ENCODE measurements around the gene METTL9.

METTL9 gene

GRCh38 chr16:21610006-21610544 is 10.7 kb downstream of the METTL9 start:
- no peak for DNase-seq (ENCODE audit: low read depth in 2 of 2)
- no peak for TF ChIP-seq CTCF (IDR thresholded peaks at IDR 0.05; ENCODE audit: low read depth, low read length)
- no peak overlapping the region for H3K4me3 ChIP-seq (replicated peaks in 1 of 2; ENCODE audit: low read depth in 2 of 2, low read length in 2 of 2)

GRCh38 chr16:21610766-21611165 is 11.4 kb downstream of the METTL9 start:
- no peak overlapping the region for H3K4me3 ChIP-seq (replicated peaks in 1 of 2; ENCODE audit: low read depth in 2 of 2, low read length in 2 of 2)
- no peak for DNase-seq (ENCODE audit: low read depth in 2 of 2)
- TF ChIP-seq CTCF (IDR thresholded peaks at IDR 0.05; ENCODE audit: low read depth, low read length) = no peak

- peak; percentile 52 to 77 for DNase-seq (ENCODE audit: low read depth in 2 of 2)
- no peak for TF ChIP-seq CTCF (IDR thresholded peaks at IDR 0.05; ENCODE audit: low read depth, low read length)
- H3K4me3 ChIP-seq (replicated peaks in 1 of 2; ENCODE audit: low read depth in 2 of 2, low read length in 2 of 2) = no peak overlapping the region
These were observed 11.8 kb downstream of the METTL9 start for GRCh38 chr16:21611198-21611555.

DNA sequence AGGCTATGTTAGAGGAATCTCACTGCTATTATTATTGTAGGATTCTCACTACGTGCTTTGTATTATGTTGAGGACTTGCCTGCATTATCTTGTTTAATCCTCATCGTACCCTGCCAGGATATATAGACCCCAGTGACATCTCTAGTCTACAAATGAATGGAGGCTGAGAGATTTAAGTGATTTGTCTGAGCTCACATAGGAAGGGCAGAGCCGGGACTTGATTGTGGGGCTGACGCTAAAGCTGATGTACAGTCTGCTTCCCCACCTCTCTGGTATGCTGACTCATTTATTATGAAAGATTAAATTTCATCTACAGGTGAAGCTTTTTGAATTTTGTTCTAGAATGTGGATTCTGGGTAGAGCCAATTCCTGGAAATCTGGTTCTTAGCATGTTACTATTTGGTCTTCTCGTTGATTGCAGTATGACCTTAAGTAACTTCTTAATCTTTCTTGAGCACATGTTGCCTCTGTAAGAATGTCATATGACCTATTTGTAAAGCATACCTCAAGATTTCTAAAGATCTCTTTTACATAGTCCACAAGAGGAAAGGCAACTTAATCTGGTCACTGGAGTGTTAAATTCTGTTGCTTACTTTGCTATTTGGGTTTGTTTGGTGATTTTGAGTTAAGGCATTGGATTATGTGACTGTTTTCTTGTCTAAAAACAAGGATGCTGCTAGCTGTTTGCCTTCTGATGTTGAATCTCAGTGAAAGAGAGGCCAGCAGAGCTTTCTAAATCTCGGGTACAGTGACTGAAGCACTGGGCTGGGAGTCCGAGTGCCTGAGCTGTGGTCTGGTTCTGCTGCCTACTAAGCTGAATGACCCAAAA is 12.4 kb downstream of the METTL9 start:
- H3K4me3 ChIP-seq (replicated peaks in 1 of 2; ENCODE audit: low read depth in 2 of 2, low read length in 2 of 2) = no peak overlapping the region
- peak in 1 of 2 donors; percentile 24 for DNase-seq (ENCODE audit: low read depth in 2 of 2)
- no peak for TF ChIP-seq CTCF (IDR thresholded peaks at IDR 0.05; ENCODE audit: low read depth, low read length)

GRCh38 chr16:21613361-21613760 is 14.0 kb downstream of the METTL9 start:
- DNase-seq (ENCODE audit: low read depth in 2 of 2) = no peak
- no peak overlapping the region for H3K4me3 ChIP-seq (replicated peaks in 1 of 2; ENCODE audit: low read depth in 2 of 2, low read length in 2 of 2)
- no peak for TF ChIP-seq CTCF (IDR thresholded peaks at IDR 0.05; ENCODE audit: low read depth, low read length)

DNA sequence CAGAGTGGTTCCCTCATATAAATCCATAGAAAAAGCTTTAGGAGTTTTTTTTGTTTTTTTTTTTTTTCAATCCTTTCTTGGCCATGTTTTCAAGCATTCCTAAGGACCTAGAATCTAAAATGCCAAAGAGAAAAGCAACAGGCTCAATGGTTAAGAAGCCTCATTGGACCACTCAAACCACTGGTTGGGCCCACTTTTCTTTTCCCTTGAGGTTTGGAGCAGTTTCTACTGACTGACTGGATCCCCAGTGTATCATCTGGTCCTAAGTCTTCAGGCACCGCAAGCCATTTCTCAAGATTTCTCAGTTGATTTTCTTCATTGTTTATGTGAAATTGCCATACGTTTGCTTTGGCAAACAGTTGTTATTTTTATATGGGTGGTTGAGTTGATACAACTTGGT is 14.4 kb downstream of the METTL9 start:
- no peak overlapping the region for H3K4me3 ChIP-seq (replicated peaks in 1 of 2; ENCODE audit: low read depth in 2 of 2, low read length in 2 of 2)
- no peak for DNase-seq (ENCODE audit: low read depth in 2 of 2)
- no peak for TF ChIP-seq CTCF (IDR thresholded peaks at IDR 0.05; ENCODE audit: low read depth, low read length)
